ENCODE data around the gene EYA4.

DNA sequence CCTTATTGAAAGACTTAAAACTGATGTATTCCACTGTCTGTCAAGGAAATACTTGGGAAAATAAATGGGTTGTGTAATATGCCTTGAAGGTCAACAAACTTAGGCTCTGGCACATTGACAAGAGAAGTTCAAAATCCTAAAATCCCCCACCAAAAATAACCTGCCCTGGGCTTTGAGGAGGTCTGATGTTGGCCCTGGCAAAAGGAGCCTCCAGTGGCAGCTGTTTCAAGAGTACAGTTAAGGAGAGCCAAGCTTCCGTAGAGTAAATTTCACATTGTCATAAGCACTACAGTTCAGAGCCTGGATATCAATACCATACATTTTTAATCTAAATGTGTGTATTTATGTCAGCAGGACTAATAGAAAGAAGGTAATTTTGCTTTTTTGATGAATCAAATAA is 282.7 kb downstream of the EYA4 start:
- TF ChIP-seq, protein P1, sequence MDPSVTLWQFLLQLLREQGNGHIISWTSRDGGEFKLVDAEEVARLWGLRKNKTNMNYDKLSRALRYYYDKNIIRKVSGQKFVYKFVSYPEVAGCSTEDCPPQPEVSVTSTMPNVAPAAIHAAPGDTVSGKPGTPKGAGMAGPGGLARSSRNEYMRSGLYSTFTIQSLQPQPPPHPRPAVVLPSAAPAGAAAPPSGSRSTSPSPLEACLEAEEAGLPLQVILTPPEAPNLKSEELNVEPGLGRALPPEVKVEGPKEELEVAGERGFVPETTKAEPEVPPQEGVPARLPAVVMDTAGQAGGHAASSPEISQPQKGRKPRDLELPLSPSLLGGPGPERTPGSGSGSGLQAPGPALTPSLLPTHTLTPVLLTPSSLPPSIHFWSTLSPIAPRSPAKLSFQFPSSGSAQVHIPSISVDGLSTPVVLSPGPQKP (IDR thresholded peaks at IDR 0.05; ENCODE audit: borderline replicate concordance, low read depth, low read length): no peak
- TF ChIP-seq, protein P2, sequence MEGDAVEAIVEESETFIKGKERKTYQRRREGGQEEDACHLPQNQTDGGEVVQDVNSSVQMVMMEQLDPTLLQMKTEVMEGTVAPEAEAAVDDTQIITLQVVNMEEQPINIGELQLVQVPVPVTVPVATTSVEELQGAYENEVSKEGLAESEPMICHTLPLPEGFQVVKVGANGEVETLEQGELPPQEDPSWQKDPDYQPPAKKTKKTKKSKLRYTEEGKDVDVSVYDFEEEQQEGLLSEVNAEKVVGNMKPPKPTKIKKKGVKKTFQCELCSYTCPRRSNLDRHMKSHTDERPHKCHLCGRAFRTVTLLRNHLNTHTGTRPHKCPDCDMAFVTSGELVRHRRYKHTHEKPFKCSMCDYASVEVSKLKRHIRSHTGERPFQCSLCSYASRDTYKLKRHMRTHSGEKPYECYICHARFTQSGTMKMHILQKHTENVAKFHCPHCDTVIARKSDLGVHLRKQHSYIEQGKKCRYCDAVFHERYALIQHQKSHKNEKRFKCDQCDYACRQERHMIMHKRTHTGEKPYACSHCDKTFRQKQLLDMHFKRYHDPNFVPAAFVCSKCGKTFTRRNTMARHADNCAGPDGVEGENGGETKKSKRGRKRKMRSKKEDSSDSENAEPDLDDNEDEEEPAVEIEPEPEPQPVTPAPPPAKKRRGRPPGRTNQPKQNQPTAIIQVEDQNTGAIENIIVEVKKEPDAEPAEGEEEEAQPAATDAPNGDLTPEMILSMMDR (conservative IDR thresholded peaks at IDR 0.05; ENCODE audit: low read depth, low read length): no peak
- TF ChIP-seq POLR2A (IDR thresholded peaks at IDR 0.05; ENCODE audit: low read depth, low read length) (no peak), MAFK (IDR thresholded peaks at IDR 0.05; ENCODE audit: low read depth, low read length) (no peak), RFX5 (IDR thresholded peaks at IDR 0.05; ENCODE audit: low read depth, low read length) (no peak), SMC3 (IDR thresholded peaks at IDR 0.05; ENCODE audit: low read depth, low read length) (no peak), BHLHE40 (IDR thresholded peaks at IDR 0.05; ENCODE audit: low read depth, low read length) (no peak), MAZ (IDR thresholded peaks at IDR 0.05; ENCODE audit: borderline replicate concordance, low read depth, low read length) (no peak), MXI1 (IDR thresholded peaks at IDR 0.05; ENCODE audit: borderline replicate concordance, low read depth, low read length) (no peak), NFE2L2 (IDR thresholded peaks at IDR 0.05; ENCODE audit: low read depth, low read length) (no peak), CHD1 (IDR thresholded peaks at IDR 0.05; ENCODE audit: low read depth, low read length) (no peak), RCOR1 (IDR thresholded peaks at IDR 0.05; ENCODE audit: insufficient replicate concordance, low read length) (no peak)

Data from IMR-90 (cell line).